ENCODE measurements around the gene MAMDC2. TPM values are rescaled to one million over a fixed set of nuclear protein-coding genes. Genes with fewer than 3 reads are reported as not detected.

MAMDC2 gene
- total RNA-seq, 1 donor from 2014 or later = 76.7 TPM

- no peak for DNase-seq (ENCODE audit: low spot score)
- H3K36me3 Mint-ChIP-seq (ENCODE audit: low read depth) = peaks cover 6% of the 10 kb centered on the region
- no peak for TF ChIP-seq CTCF (IDR thresholded peaks at IDR 0.05)
- no peak overlapping the region for H3K4me3 Mint-ChIP-seq (ENCODE audit: unreplicated experiment)
- H3K27me3 Mint-ChIP-seq (ENCODE audit: low read depth) = no peaks in the 10 kb centered on the region
- no peaks in the 10 kb centered on the region for H3K9me3 Mint-ChIP-seq (ENCODE audit: low read depth)
- peak overlapping the region; percentile 55 for H3K27ac Mint-ChIP-seq (ENCODE audit: unreplicated experiment)
- peaks cover 92% of the 10 kb centered on the region for H3K4me1 Mint-ChIP-seq (ENCODE audit: low read depth)
These were observed 12.7 kb downstream of the MAMDC2 start for GRCh38 chr9:70056211-70056944.

GRCh38 chr9:70058569-70059116 lies 15.0 kb downstream of the MAMDC2 start:
- no peak overlapping the region for H3K4me3 Mint-ChIP-seq (ENCODE audit: unreplicated experiment)
- H3K9me3 Mint-ChIP-seq (ENCODE audit: low read depth) = no peaks in the 10 kb centered on the region
- H3K27me3 Mint-ChIP-seq (ENCODE audit: low read depth) = no peaks in the 10 kb centered on the region
- TF ChIP-seq CTCF (IDR thresholded peaks at IDR 0.05) = no peak
- H3K27ac Mint-ChIP-seq (ENCODE audit: unreplicated experiment) = peak overlapping the region; percentile 82
- H3K4me1 Mint-ChIP-seq (ENCODE audit: low read depth) = peaks cover 86% of the 10 kb centered on the region
- DNase-seq (ENCODE audit: low spot score) = no peak
- peaks cover 10% of the 10 kb centered on the region for H3K36me3 Mint-ChIP-seq (ENCODE audit: low read depth)

- TF ChIP-seq CTCF (IDR thresholded peaks at IDR 0.05) = no peak
- DNase-seq (ENCODE audit: low spot score) = no peak
- Mint-ChIP-seq H3K4me1 (ENCODE audit: low read depth) (peaks cover 69% of the 10 kb centered on the region), H3K27ac (ENCODE audit: unreplicated experiment) (peak overlapping the region; percentile 4), H3K9me3 (ENCODE audit: low read depth) (no peaks in the 10 kb centered on the region), H3K27me3 (ENCODE audit: low read depth) (no peaks in the 10 kb centered on the region), H3K36me3 (ENCODE audit: low read depth) (peaks cover 10% of the 10 kb centered on the region), H3K4me3 (ENCODE audit: unreplicated experiment) (no peak overlapping the region)
These were observed 16.7 kb downstream of the MAMDC2 start for GRCh38 chr9:70060148-70060882.

GRCh38 chr9:70060883-70061507 lies 17.3 kb downstream of the MAMDC2 start:
- peak overlapping the region; percentile 4 for H3K27ac Mint-ChIP-seq (ENCODE audit: unreplicated experiment)
- no peak overlapping the region for H3K4me3 Mint-ChIP-seq (ENCODE audit: unreplicated experiment)
- no peak for DNase-seq (ENCODE audit: low spot score)
- peaks cover 65% of the 10 kb centered on the region for H3K4me1 Mint-ChIP-seq (ENCODE audit: low read depth)
- no peaks in the 10 kb centered on the region for H3K27me3 Mint-ChIP-seq (ENCODE audit: low read depth)
- TF ChIP-seq CTCF (IDR thresholded peaks at IDR 0.05) = no peak
- H3K36me3 Mint-ChIP-seq (ENCODE audit: low read depth) = peaks cover 10% of the 10 kb centered on the region
- H3K9me3 Mint-ChIP-seq (ENCODE audit: low read depth) = no peaks in the 10 kb centered on the region

- Mint-ChIP-seq H3K27me3 (ENCODE audit: low read depth) (no peaks in the 10 kb centered on the region), H3K4me3 (ENCODE audit: unreplicated experiment) (no peak overlapping the region), H3K27ac (ENCODE audit: unreplicated experiment) (no peak overlapping the region), H3K36me3 (ENCODE audit: low read depth) (peaks cover 10% of the 10 kb centered on the region), H3K4me1 (ENCODE audit: low read depth) (peaks cover 65% of the 10 kb centered on the region), H3K9me3 (ENCODE audit: low read depth) (no peaks in the 10 kb centered on the region)
- DNase-seq (ENCODE audit: low spot score) = no peak
- TF ChIP-seq CTCF (IDR thresholded peaks at IDR 0.05) = no peak
These were observed 18.1 kb downstream of the MAMDC2 start for GRCh38 chr9:70061776-70062175.
